ENCODE data around the gene MRM2.

- TF ChIP-seq POLR2A (IDR thresholded peaks at IDR 0.05) (no peak), CTCF (IDR thresholded peaks at IDR 0.05) (no peak)
Observed at GRCh38 chr7:2190531-2190930, 51.5 kb downstream of the MRM2 start.

All from adrenal gland (tissue), 5 donors.